Measurements from ENCODE around the gene ANXA8.

Gene ANXA8

DNA sequence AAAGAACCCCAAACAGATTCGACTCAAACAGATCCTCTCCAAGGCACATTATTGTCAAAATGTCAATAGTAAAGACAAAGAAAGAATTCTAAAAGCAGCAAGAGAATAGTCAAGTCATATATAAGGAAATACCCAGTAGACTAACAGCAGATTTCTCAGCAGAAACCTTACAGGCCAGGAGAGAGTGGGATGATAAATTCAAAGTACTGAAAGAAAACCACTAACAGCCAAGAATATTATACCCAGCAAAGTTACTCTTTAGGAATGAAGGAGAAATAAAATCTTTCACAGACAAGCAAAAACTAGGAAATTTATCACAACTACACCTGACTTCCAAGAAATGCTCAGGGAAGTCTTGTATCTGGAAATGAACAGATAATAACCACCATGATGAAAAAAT, 38.2 kb downstream of the ANXA8 start:
- no peak for DNase-seq

DNA sequence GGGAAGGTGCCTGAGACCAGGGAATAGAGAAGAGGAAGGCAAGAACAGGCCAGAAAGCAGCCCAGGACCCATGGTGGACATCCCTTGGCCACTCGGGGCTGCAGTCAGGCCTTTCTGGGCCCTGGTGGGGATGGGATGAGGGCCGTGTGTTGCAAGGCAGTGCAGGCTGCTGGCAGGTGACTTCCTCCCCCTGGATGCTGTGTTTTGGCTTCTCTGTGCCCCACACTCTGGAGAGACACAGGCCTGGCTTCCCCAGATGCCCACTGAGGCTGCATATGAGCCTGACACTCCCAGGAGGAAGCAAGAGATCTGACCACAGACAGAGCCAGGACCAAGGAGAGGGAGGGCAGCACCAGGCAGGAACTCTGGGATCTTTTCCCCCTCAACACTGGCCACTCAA, 39.9 kb downstream of the ANXA8 start:
- no peak for DNase-seq

DNA sequence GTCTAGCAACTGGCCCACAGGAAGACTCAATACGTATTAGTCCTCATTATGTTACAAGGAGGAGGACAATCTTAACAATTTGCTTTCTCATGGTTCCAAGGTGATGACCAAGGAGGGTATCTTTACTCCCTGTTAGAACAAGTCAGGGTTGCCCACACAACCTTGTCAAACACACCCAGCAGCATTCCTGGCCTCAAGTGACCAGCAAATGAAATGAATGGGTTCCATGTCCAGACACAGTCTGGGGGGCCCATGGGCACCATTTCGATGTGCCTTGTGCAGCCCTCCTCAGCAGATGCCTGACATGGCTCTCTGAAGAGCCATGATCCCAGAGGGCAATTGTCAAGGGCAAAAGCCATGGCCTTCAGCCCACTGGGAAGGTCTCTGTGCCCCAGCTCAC, 40.8 kb downstream of the ANXA8 start:
- no peak for DNase-seq

DNA sequence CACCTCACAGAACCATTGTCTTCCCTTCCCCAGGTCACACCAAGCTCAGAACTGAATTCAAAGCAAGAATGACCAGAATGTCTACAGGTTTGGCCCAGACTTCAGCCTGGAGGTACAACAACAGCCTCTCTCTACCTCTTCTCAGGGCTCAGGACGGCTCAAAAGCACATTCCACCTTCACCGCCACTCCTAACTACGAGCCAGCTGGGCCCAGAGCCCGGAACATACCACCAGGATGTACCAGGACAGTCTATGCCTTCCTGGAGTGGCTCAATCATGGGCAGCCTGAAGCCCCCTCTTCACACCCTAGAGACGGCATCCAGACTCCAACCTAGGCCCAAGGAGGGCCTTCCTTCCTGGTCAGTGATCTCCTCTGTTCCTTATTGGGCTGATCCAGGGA, 41.6 kb downstream of the ANXA8 start:
- DNase-seq, result no peak

DNA sequence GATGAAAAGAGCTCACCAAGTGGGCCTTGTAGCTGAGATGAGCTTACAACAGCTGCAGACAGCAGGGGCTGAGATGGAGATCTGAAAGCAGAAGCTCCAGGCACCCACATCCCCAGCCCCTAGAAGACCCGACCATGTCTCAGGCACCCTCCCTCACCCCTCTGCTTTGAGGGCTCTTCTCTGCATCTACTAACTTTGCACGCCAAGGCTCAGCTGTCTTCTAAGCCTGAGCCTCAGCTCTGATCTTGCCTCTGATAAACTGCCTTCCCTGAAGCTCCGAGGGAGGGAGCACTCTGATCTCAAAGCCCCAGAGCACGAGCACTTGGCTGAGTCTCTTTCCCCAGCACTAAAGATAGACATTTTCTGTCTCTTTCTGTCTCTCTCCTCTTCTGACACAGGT, 42.0 kb downstream of the ANXA8 start:
- DNase-seq, result no peak

DNA sequence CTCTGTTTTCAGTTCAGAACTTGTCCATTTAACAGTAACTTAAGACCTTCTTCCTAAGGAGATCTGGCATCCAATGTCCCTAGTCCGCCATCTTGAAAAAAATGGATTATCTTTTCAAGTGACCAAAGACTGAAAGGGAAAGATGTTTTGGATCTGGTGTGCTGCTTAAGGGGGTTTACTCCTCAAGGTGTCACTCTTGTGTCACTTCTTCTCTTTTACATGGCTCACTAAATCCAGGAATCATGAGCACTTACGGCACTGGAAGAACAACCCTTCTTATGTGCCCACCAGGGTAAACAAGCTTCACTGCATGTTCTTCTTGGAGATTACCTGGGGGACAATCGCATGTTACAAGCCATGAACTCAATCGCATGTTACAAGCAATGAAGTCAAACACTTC, 43.7 kb downstream of the ANXA8 start:
- no peak for DNase-seq

DNA sequence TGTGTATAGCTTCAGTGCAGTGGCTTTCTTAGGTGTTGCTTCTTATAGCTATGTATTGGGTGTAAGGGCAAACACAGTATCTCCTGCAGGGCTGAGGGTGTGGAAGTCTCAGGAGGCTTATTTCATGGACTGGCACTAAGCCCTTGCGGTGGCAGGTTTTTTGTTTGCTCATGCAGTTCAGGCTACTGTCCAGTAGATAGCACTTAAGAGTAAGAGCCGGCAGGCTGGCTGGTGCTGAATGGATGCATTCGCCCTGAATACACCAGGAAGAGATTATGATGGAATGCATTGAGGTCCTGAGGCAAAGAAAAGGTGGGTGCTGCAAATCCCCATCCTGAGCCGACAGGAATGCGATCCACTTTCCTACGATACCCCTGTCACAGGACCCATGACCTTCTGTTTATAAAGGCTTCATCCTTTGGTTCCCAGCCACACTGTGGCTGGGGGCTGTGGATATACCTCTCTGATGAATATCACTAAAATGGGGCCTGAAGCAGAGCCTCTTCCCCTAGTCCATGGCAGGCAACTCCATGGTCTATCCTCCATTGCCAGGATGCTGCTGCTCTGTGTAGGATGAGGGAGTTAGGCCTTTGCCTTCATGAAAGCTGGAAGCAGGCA, 44.9 kb downstream of the ANXA8 start:
- no peak for DNase-seq

DNA sequence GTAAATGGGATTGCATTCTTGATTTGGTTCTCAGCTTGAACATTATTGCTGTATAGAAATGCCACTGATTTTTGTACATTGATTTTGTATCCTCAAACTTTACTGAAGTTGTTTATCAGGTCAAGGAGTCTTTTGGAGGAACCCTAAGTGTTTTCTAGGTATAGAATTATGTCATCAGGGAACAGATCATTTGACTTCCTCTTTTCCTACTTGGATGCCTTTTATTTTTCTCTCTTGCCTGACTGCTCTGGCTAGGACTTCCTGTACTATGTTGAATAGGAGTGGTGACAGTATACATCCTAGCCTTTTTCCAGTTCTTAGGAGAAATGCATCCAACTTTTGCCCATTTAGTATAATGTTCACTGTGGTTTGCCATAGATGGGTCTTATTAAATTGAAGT, 48.8 kb downstream of the ANXA8 start:
- DNase-seq, result no peak

DNA sequence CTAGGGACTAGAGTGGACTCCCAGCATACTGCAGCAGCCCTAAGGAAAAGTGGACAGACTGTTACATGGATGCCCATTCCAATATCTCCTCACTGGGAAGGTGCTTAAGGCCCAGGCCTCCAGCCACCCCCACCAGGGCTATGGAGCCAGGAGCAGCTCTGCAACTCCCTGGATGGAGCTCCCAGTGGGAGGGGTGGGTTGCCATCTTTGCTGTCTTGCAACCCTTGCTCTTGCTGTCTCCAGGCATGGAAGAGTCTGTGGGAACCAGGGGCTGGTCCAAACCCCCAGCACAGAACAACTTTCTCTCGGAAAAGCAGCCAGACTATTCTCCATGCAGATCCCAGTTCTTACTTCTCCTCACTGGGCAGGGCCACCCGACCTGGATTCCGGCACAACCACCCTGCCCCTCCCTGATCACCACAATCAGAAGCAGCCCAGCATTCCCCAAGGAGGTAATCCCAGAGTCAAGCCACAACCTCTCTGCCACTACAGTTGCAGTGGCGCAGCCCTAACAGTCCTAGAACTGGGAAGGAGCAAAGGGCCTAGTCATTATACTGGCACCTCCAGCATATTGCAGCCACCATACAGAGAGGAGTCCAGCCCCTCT, 58.0 kb downstream of the ANXA8 start:
- no peak for DNase-seq

DNA sequence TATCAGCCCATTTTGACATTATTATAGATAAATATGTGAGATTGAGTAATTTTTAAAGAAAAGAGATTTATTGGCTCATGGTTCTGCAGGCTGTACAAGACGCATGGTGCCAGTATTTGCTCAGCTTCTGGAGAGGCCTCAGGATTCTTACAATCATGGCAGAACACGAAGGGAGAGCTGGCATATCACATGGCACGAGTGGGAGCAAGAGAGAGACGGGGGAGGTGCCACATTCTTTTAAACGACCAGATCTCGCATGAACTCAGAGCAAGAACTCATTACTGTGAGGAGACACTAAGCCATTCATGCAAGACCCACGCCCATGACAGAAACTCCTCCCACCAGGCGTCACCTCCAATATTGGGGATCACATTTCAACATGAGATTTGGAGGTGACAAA, 59.7 kb downstream of the ANXA8 start:
- no peak for DNase-seq

DNA sequence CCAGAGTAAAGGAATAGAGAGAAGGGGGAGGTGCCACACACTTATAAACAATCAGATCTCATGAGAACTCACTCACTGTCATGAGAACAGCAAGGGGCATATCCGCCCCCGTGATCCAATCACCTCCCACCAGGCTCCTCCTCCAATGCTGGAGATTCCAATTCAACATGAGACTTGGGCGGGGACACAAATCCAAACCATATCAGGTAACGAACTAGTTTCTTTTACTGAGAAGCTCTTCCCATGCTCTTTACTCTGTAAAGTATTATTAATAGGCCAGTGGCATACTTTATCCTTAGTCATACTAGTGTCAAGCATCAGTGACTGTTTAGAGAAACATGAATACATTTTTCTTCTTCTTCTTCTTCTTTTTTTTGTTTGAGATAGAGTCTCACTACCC, 60.4 kb downstream of the ANXA8 start:
- no peak for DNase-seq

DNA sequence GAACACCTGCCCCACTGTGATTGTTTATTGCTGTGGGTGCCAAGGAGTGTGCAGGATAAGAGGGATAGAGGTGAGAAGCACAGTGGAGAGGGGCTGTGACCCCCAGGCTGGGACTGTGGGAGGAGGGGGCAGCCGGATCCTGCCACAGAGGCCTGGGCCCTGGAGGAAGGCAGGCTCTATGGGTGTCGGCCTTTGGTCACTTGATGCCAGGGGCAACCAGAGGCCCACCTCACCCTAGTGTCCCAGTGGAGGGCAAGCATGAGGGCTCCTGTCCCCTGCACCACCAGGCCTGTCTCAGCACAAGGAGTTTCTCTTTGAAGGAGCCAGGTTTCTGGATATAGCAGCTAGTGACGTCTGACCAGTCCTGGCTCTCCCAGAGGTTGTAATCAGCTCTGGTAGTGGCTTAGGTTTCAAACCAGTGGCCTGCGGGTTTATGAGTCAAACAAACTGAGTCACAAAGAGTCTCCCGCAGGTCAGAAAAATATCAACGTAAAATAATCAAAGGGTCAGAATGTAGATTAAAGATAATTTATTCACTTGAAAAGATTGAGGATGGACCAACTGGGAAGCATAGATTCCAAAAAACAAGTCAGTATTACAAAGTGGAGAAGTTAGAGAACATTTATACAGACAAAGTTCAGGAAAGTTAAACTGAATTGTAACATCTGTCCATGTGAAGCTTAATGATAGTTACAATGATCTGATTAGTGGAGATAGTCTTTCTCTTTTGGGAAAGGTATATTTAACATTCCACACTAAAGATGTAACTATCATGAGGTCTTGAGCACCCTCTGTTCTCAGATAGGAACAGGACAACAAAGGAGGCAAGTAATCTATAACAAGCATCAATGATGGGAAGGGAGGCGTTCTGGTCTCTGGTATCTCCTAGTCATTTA, 62.6 kb downstream of the ANXA8 start:
- DNase-seq, result no peak

DNA sequence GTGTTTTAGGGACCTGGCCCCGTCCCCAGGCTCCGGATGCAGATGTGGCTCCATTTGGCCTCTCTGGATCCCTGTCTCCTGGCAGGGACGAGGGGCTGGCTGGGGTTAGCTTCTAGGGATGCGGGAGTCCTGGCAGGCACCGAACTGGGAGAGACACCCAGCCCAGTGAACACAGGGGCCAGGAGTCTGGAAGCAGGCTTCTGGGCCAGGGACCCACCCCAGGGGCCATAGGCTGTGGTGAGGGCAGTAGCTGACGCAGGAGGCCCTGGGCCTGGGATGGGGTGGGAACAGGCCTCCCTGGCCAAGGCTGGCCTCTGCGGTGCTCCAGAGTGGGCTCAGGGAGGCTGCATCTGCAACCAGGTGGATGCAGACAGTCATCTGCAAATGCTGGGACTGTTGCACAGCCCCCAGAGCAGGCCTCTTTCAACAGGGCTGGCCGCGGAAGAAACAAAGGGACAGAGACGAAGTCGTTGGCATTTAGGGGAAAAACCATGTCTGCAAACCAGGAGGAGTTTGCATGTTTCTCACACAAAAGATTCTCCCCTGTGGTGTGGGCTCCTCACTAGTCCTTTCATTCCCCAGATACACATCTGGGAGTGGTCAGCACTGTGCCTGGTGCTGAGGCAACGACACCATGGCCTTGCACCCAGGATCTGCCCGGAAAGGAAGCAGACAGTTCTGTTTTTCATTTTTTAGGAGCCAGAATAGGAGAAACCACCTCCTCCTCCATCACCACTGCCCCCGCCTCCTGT, 63.4 kb downstream of the ANXA8 start:
- DNase-seq, result no peak

DNA sequence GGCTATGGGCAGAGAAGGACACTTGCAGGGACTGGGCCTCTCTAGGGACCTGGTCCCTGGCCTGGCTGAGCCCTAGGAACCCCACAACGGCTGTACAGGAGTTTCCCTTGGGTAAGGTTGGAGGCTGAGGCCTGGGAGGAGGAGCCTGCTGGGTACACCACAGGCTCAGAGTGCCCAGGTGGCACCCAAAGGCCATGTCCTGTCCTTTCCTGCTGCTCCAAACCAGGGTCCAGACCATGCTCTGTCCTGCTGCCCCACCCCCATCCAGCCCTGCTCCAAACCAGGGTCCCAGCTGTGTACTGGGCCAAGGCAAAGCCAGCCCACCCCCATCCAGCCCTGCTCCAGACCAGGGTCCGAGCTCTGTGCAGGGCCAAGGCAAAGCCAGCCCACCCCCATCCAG, 64.5 kb downstream of the ANXA8 start:
- no peak for DNase-seq

DNA sequence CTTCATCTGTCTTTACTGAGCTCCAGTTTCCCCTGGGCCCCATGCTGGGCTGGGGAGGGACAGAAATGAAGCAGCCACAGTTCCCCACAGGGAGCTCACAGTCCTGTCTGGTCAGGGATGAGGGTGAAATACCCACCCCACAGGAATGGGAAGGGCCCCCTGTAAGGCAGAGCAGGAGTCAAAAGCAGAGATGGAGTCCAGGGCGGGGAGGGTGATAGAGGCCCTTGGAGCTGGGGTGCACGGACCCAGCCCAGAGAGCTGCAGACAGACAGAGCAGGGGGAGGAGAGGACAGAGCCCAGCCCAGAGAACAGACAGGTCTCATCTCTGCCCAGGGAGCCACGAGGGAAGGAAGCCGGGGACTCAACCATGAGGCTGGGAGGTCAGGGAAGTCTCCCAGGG, 64.9 kb downstream of the ANXA8 start:
- no peak for DNase-seq

DNA sequence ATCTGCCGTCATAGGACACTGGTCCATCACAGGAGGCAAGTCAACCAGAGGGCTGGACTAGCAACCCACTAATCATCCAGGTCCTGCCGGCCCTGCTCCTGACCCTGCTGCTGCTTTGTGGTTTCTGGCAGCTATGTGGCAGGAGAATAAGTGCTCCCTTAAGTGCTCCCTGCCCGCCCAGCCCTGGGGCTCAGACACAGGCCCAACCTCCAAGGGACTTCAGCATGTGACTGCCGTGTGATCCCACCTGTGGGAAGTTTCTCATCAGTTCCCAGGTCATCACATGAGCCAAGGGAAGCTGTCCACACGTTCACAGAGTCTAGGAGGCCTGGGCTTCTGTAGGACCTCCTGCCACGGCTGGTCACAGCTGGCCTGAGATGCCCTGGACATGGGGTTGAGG, 65.6 kb downstream of the ANXA8 start:
- DNase-seq, result no peak

Measured in NCI-H1436 treated with DMSO at 0.1 percent for 48 hours (cell line).